AG10803 (cell line): ENCODE results near the gene TRAF5.
A peak's percentile ranks its signal among the peaks of the same experiment; 100 is the strongest.

Experiments used
- DNase-seq: peaks from one replicate; pipeline ENCODE4 v3.0.0; 2010; ENCODE audit warnings: low read depth
- H3K4me3 ChIP-seq: 2 replicates; pipeline ENCODE4 v1.5.1; 2011; ENCODE audit warnings: mild to moderate bottlenecking, low read length, control low read depth
- TF ChIP-seq, protein P1 (sequence below): conservative IDR thresholded peaks from 2 replicates; pipeline ENCODE4 v1.5.1; 2011; ENCODE audit warnings: mild to moderate bottlenecking, low read length, control low read depth, inconsistent platforms

TRAF5 gene

DNA sequence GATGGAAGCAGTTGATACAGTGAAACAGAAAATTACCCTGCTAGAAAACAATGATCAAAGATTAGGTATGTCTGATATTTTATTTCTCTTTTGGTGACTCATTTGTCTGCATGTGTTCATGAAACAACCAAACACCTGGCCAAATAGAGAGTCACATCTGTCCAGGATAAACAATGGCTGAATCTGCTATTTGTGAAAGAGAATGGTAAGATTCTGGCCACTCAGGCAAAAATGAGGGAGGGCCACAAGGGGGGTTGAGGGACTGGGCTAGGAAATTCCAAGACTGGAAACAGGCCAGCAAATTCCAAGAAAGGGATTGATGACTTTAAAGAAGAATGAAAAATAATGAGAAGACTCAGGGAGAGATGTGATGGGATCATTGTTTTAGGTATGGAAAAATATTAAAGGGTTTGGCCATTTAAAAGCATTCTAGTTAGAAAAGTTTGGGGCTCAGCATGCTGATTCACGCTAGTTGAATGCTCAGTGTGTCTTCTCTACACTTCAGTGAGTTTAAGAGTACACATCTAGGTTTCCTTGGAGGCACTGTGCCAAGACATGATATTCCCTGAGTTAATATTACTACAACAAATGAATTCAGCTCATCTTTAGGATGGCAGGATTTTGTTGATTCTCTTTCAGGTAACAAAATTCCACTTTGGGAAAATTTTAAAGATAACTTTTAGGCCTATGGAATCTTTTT is 44.9 kb downstream of the TRAF5 start:
- no peak overlapping the region for H3K4me3 ChIP-seq
- peak; percentile 12 for DNase-seq
- TF ChIP-seq, protein P1, sequence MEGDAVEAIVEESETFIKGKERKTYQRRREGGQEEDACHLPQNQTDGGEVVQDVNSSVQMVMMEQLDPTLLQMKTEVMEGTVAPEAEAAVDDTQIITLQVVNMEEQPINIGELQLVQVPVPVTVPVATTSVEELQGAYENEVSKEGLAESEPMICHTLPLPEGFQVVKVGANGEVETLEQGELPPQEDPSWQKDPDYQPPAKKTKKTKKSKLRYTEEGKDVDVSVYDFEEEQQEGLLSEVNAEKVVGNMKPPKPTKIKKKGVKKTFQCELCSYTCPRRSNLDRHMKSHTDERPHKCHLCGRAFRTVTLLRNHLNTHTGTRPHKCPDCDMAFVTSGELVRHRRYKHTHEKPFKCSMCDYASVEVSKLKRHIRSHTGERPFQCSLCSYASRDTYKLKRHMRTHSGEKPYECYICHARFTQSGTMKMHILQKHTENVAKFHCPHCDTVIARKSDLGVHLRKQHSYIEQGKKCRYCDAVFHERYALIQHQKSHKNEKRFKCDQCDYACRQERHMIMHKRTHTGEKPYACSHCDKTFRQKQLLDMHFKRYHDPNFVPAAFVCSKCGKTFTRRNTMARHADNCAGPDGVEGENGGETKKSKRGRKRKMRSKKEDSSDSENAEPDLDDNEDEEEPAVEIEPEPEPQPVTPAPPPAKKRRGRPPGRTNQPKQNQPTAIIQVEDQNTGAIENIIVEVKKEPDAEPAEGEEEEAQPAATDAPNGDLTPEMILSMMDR: no peak

DNA sequence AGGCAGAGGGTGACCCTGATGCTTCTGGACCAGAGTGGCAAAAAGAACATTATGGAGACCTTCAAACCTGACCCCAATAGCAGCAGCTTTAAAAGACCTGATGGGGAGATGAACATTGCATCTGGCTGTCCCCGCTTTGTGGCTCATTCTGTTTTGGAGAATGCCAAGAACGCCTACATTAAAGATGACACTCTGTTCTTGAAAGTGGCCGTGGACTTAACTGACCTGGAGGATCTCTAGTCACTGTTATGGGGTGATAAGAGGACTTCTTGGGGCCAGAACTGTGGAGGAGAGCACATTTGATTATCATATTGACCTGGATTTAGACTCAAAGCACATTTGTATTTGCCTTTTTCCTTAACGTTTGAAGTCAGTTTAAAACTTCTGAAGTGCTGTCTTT is 45.8 kb downstream of the TRAF5 start:
- TF ChIP-seq, protein P1: no peak
- H3K4me3 ChIP-seq: no peak overlapping the region
- DNase-seq: no peak

DNA sequence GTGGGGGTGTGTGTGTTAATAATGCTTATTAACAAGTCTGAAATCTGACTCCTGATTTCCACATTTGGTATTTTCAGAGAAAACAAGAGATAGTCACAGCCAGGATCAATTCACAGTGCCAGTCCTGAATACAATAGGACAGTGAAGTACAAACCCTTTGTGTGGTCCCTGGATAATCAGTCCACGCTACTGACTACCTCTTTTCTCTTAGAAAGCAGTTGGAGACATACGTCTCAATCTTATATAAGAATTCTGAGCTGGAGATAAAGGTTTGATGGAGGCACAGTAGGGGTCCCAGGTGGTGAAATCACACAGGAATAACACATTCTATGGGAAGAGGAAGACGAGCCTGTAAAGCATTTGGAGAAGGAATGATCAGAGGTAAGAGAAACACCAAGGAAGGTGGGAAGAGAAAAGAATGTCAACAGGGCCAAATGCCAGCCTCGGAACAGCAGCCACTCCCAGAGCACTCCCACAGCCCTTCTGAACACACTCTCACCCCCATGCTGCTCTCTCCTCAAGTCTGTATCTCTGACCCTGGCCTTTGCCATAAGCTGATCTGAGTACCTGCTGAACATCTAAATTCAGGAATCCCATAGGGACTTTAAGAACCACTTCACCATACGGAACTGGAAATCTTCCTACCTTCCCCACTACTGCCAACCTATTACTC is 48.6 kb downstream of the TRAF5 start:
- no peak overlapping the region for H3K4me3 ChIP-seq
- TF ChIP-seq, protein P1: no peak
- DNase-seq: no peak

DNA sequence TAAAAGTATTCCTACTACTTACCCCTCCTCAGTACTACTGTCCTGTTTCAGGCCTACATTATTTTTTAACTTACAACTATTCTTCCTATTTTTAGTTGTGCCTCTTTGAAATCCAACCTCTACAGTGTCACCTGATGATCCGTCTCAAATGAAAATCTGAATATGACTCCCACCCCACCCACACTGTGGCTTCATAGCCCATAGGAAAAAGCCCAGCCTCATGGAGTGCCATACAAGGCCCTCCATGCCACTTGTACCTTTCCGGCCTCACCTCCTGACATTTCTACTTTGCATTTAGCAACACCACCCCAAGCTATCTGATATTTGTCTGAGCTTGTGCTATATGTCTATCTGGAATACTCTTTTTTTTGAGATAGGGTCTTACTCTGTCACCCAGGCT is 49.3 kb downstream of the TRAF5 start:
- TF ChIP-seq, protein P1: no peak
- no peak overlapping the region for H3K4me3 ChIP-seq
- no peak for DNase-seq

DNA sequence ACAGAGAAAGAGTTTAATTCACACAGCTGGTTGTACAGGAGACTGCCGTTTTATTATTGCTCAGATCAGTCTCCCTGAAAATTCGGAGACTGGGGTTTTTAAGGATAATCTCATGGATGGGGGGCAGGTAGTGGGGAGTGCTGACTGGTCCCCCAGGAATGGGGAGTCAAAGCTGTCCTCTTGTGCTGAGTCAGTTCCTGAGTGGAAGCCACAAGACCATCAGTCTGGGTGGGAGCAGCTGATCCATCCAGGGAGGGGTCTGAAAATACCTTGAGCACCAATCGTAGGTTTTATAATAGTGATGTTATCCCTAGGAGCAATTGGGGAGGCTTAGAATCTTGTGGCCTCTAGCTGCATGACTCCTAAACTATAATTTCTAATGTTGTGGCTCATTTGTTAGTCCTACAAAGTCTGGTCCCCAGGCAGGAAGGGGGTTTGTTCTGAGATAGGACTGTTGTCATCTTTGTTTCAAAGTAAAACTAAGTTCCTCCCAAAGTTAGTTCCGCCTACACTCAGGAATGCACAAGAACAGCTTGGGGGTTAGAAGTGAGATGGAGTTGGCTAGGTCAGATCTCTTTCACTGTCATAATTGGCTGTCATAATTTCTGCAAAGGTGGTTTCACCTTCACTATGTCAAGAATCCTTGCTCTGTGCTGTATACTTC is 50.3 kb downstream of the TRAF5 start:
- TF ChIP-seq, protein P1: no peak
- peak; percentile 15 for DNase-seq

DNA sequence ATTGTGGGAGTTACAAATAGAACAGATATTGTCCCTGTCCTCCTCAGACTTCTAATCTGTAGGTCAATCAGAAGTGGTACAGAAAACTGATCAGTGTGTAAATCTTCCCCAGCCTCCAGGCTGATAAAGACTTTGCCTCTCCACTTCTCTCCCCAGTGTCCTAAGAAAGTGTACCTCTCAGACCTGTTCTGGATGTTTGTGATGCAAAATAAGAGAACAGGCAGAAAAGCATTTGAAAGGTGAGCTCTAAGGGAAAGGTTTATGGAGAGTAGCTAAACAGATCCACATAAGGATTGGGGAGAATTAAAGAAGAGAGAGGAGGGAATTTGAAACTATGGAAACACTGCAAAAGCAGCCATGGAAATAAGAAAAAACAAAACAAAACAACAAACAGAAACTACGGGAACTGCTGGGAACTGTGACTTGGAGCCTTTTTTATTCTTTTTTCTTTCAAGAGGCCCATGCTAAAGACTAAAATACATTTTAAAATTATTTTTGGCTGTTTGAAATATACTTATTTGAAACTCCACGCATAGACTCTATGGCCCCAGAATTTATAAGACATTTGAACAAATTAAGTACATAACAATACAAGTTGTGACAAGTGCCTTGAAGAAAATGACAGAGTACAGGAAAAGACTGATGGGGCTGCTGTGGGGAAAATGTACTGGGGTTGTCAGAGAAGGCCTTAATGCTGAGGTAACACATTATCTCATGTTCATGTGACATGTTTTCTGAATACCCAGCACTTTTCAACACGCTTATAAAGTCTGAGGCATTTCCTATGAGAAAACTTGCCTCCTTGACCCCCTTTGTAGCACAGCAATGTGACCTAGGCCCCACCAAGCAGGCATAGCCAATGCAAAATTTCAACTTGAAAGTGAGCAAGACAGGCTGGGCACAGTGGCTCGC is 51.2 kb downstream of the TRAF5 start:
- peak; percentile 32 for DNase-seq
- no peak overlapping the region for H3K4me3 ChIP-seq
- TF ChIP-seq, protein P1: no peak

More for the DNA sequence above, 50.3 kb downstream of the TRAF5 start:
- no peak overlapping the region for H3K4me3 ChIP-seq
